OCI-LY7 (cell line): ENCODE results near the gene PEX11G. TPM values are rescaled to one million over a fixed set of nuclear protein-coding genes. Genes with fewer than 3 reads are reported as not detected.

Experiments
- BruUV-seq: library from RNA; stranded (reverse); fragments of 400-500 nt; replicated peaks from 2 replicates; lab custom pipeline; 2021; lab: Mats Ljungman, UMichigan
- CTCF ChIA-PET: fragments of 300-600 bp; sonication (Branson Sonifier 250); formaldehyde crosslinking; loops from one replicate; lab custom pipeline; 2022; ENCODE audit warnings: antibody characterized with exemption; ENCODE audit not compliant: unreplicated experiment; lab: Charles Lee
- POLR2A ChIA-PET: fragments of 300-600 bp; sonication (Branson Sonifier 250); formaldehyde crosslinking; loops from one replicate; lab custom pipeline; 2022; ENCODE audit warnings: antibody characterized with exemption; lab: Charles Lee
- DNase-seq: peaks from one replicate; pipeline ENCODE4 v3.0.0-alpha.2; 2015; ENCODE audit warnings: low spot score
- H2AFZ ChIP-seq: fragments of 200-600 bp; sonication (generic), shearing (Covaris generic); 2 replicates; pipeline ENCODE4 v1.6.1; 2014; ENCODE audit warnings: mild to moderate bottlenecking, antibody characterized with exemption, low read length, moderate library complexity
- H3K27ac ChIP-seq: fragments of 200-600 bp; sonication (generic); 2 replicates; pipeline ENCODE4 v1.5.1; 2014; ENCODE audit warnings: mixed run types, low read depth, mild to moderate bottlenecking, moderate library complexity, low read length, inconsistent platforms; ENCODE audit not compliant: poor library complexity, severe bottlenecking
- H3K36me3 ChIP-seq: fragments of 200-600 bp; sonication (generic); 2 replicates; pipeline ENCODE4 v1.6.1; 2014; ENCODE audit warnings: mild to moderate bottlenecking, antibody characterized with exemption, low read length, moderate library complexity, mixed read lengths; ENCODE audit not compliant: insufficient read depth
- H3K4me1 ChIP-seq: fragments of 200-600 bp; sonication (generic); 2 replicates; pipeline ENCODE4 v1.5.1; 2014; ENCODE audit warnings: mild to moderate bottlenecking, low read length; ENCODE audit not compliant: insufficient read depth, poor library complexity, severe bottlenecking
- H3K4me2 ChIP-seq: fragments of 200-600 bp; sonication (generic); 2 replicates; pipeline ENCODE4 v1.6.1; 2014; ENCODE audit warnings: mild to moderate bottlenecking, low read length
- H3K4me3 ChIP-seq: fragments of 200-600 bp; sonication (generic); 2 replicates; pipeline ENCODE4 v1.5.1; 2014; ENCODE audit warnings: mild to moderate bottlenecking, low read depth, low read length; ENCODE audit not compliant: poor library complexity, severe bottlenecking
- H3K79me2 ChIP-seq: fragments of 200-600 bp; sonication (generic); 2 replicates; pipeline ENCODE4 v1.6.1; 2016; ENCODE audit warnings: low read depth, mild to moderate bottlenecking, low read length, moderate library complexity, mixed read lengths; ENCODE audit not compliant: insufficient read depth
- H3K9me2 ChIP-seq: fragments of 200-600 bp; sonication (generic); 2 replicates; pipeline ENCODE4 v1.6.1; 2016; ENCODE audit warnings: mild to moderate bottlenecking, low read length, mixed read lengths; ENCODE audit not compliant: insufficient read depth
- H3K9me3 ChIP-seq: fragments of 200-600 bp; sonication (generic); 2 replicates; pipeline ENCODE4 v1.6.1; 2014; ENCODE audit warnings: mild to moderate bottlenecking, mixed run types, low read length, mixed read lengths
- H4K20me1 ChIP-seq: fragments of 200-600 bp; sonication (generic); 2 replicates; pipeline ENCODE4 v1.6.1; 2014; ENCODE audit warnings: mild to moderate bottlenecking, antibody characterized with exemption, low read length, moderate library complexity, mixed read lengths; ENCODE audit not compliant: insufficient read depth
- CTCF ChIP-seq: fragments of 200-600 bp; sonication (generic); conservative IDR thresholded peaks from 2 replicates; pipeline ENCODE4 v1.5.1; 2014; ENCODE audit warnings: mild to moderate bottlenecking, antibody characterized with exemption, low read length, moderate library complexity, mixed read lengths
- EZH2phosphoT487 ChIP-seq: fragments of 200-600 bp; sonication (generic); IDR thresholded peaks from 2 replicates; pipeline ENCODE4 v1.6.1; 2018; ENCODE audit warnings: low read depth, borderline replicate concordance, mild to moderate bottlenecking, mixed run types, antibody characterized with exemption, low read length, moderate library complexity, mixed read lengths
- intact Hi-C: fragments of 100-400 bp; cut with micrococcal nuclease; formaldehyde crosslinking; loops from one replicate; pipeline ENCODE4 v1.10.0; 2022; ENCODE audit not compliant: unreplicated experiment
- total RNA-seq, 2 experiments: library from RNA; depleted of rRNA in 1 of 2; stranded (reverse); fragments of >200 nt in 1 of 2; shearing (Covaris generic) in 1 of 2; gene quantifications; 2 replicates each; pipeline ENCODE4 v1.2.3, GENCODE V29; 2014 to 2022

PEX11G gene
- total RNA-seq, 2 experiments from 2014 or later, result not detected

GRCh38 chr19:7520131-7521051 is 31.6 kb upstream of the PEX11G start:
- Histone ChIP-seq H2AFZ (no peak overlapping the region), H3K36me3 (no peaks in the 10 kb centered on the region), H3K4me3 (no peak overlapping the region), H3K9me3 (no peaks in the 10 kb centered on the region), H3K9me2 (no peaks in the 10 kb centered on the region), H3K27ac (no peak overlapping the region), H3K79me2 (no peaks in the 10 kb centered on the region), H3K4me1 (peaks cover 14% of the 10 kb centered on the region), H4K20me1 (no peaks in the 10 kb centered on the region), H3K4me2 (no peak overlapping the region)
- no peak for DNase-seq
- no peak for TF ChIP-seq CTCF
- TF ChIP-seq EZH2phosphoT487, result no peak
- no TSS peak for BruUV-seq
- POLR2A ChIA-PET, result interaction anchor here (0.8 kb wide), 1 partner anchor 12 kb away, joined by 4 read pairs; no protein-coding TSS in a partner anchor
- CTCF ChIA-PET, result no interaction called here
- intact Hi-C loops, result no loop called here

GRCh38 chr19:7519361-7520130 is 30.7 kb upstream of the PEX11G start:
- Histone ChIP-seq H3K36me3 (no peaks in the 10 kb centered on the region), H3K4me2 (no peak overlapping the region), H3K4me1 (peaks cover 14% of the 10 kb centered on the region), H4K20me1 (no peaks in the 10 kb centered on the region), H3K4me3 (no peak overlapping the region), H3K9me2 (no peaks in the 10 kb centered on the region), H2AFZ (no peak overlapping the region), H3K9me3 (no peaks in the 10 kb centered on the region), H3K79me2 (no peaks in the 10 kb centered on the region), H3K27ac (no peak overlapping the region)
- BruUV-seq, result no TSS peak
- DNase-seq, result no peak
- ChIA-PET POLR2A (no interaction called here), CTCF (no interaction called here)
- intact Hi-C loops, result no loop called here
- no peak for TF ChIP-seq CTCF
- TF ChIP-seq EZH2phosphoT487, result no peak
